COR-L47 (cell line): ENCODE measurements around the gene C11orf91.
A peak's percentile ranks its signal among the peaks of the same experiment; 100 is the strongest.
"Not testable (repeated sequence)": the region's sequence is repeated elsewhere in the genome, so short reads cannot be mapped to it uniquely, and the experiment has no call there.

Source experiments
- DNase-seq: peaks from one replicate; lab custom pipeline; 2025; lab: John Stamatoyannopoulos, UW

Gene C11orf91, protein sequence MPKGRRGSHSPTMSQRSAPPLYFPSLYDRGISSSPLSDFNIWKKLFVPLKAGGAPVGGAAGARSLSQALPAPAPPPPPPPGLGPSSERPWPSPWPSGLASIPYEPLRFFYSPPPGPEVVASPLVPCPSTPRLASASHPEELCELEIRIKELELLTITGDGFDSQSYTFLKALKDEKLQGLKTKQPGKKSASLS

DNA sequence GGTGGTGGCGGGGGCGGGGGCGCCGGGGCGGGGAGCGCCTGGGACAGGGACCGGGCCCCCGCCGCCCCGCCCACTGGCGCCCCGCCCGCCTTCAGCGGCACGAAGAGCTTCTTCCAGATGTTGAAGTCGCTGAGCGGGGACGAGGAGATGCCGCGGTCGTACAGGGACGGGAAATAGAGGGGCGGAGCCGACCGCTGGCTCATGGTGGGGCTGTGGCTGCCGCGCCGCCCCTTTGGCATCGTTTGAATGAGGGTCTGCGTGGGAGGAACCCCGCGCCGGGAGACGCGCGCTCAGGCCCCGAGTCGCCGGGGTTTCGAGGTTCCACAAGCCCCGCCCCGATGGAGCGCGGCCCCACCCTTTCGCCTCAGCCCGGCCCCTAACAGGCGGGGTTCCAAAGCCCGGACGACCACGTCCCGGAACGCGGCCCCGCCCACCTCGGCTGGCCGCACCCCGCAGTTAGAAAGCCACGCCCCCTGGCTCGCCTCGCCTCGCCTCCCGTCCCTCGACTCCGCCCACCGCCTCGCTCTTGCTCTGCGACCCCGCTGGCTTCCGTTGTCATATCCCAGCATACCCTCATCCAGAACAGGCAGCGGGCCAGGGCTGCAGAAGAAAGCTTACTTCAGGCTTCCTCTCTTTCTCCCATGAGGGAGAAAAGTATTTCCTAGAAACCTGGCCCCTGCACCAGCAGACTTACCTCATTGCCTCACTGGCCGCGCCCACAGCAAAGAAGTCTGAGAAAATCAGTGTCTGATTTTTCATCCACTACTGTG is at the start of gene C11orf91:
TSS of gene C11orf91 (minus strand) at position 325 of the 770 bp plus-strand sequence. CDS start at position 239, 86 bp downstream.
- DNase-seq, result peak; percentile 94

DNA sequence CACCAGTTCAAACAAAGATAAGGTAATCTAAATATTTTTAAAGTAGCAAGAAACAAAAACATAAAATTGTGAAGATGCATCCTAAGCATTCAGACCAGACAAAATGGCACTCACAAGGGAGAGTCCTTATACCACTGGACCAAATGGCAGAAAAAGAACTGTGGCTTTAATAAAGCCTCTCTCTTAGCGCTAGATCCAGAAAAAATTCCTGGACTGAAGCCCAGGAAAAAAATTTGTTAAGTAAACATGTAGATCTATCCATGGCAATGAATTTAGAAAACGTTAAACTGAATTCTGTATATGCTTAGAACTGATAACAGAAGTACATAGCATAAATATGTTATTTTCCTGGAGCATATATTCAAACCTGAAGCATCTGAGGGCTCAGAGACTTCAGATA is 47.4 kb upstream of the C11orf91 start:
- DNase-seq, result no peak

DNA sequence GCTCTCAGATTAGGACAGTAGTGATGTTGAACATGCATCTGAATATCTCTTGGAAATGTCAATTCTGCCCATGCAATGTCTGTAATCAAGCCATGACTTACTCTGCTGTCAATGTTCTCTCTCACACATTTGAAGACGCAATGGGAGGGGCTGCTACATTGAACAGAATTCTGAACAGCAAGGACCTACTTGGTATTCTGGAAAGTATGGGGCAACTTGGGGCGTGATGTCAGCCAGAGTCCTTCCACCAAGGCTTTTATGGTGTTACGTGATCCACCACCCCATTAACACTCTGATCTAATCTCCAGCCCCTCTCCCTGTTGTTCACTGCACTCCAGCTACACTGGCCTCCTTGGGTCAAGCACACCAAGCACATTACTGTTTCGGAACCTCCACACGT is 42.7 kb upstream of the C11orf91 start:
- no peak for DNase-seq

DNA sequence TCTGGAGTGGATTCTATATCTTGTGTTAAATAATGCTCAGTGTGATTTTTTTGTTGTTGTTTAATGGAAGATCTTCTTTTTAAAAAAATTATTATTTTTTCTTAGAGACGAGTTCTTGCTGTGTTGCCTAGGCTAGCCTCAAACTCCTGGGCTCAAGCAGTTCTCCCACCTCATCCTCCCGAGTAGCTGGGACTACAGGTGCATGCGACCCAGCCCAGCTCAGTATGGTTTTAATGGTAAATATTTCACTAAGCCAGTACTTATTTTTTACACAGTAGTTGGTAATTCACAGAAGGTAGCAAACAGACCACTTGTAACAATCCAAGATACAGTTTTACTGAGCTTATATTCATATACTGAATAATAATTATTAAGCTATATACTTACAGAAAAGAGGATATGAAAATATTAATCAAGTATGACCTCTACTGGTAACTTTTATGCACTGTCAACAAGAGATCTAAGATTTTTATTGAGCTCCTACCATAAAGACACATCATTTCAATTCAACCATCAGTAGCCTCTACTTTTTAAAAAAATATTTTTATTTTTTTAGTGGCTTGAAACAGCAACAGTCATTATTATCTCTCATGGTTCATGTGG is 41.7 kb upstream of the C11orf91 start:
- DNase-seq, result no peak

DNA sequence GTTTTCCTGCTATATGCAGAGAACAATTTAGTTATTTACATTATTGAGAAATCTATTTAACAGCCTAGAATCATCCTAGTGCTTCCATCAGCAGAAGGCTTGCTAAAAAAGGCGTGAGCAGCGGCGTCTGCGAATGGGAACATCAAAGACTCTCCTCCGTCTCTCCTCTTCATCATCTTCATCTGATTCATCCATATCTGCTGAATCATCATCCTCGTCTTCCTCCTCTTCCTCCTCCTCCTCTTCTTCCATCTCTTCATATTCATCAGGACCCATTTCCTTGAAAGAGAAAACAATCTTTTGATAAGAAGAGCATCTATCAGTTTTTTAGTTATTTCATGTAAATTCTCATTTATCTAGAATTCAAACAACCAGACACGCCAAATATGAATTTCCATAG is 41.2 kb upstream of the C11orf91 start:
- DNase-seq, result no peak

DNA sequence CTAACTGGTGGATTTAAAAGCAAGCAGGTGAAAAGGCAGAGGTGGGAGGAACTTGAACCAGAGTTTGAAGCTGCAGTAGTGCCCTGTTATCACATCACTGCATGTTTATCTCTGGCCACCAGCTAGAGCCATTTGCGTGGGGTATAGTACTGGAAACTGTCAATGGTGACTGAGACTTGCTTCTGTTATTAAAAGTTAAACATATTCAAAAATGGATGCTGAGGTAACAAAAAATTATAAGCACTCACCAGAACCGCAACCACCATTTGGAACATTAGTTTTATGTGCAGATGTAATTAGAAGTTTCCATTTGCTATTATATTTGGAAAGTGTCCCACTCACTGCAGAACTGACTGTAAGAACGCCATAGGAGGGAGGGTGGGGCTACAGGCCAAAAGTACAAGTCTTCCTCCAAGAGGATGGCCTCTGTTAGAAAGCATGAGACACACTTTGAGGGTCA is 36.8 kb upstream of the C11orf91 start:
- no peak for DNase-seq

DNA sequence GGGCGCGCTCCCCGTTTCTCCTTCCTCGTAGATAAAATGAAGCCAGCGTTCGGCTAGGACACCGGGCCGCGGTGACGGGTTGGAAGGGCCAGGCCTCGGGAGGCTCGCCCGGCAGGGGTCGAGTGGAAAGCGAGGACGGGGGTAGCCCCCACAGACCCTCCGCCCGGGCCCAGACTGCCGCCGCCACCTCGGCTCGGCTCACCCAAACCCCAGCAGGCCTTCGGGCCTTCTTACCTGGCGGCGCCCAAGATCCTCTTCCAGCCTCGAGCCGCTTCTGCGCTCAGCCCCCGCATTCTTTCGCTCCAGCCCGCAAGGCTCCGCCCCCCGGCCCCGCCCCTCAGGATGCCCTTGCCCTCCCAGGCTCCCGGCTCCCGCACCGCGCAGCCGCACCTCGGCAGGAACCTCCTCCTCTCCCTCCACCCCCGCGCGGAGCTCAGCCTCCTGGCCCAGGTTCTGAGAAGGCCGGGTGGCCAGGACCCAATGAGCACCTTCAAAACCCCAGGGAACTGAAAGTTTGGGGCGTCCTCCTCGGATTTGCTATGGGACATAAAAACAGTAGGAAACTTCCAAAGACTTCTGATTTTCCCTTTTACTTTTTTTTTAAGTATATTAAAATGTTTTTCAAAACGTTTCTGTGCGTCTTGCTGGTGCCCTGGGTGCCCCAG is 35.7 kb upstream of the C11orf91 start, which contains the start of gene CD59:
TSS of gene CD59 (minus strand) at position 276 of the 665 bp plus-strand sequence. CDS start 13,978 bp downstream, outside the sequence.
- peak; percentile 73 for DNase-seq

DNA sequence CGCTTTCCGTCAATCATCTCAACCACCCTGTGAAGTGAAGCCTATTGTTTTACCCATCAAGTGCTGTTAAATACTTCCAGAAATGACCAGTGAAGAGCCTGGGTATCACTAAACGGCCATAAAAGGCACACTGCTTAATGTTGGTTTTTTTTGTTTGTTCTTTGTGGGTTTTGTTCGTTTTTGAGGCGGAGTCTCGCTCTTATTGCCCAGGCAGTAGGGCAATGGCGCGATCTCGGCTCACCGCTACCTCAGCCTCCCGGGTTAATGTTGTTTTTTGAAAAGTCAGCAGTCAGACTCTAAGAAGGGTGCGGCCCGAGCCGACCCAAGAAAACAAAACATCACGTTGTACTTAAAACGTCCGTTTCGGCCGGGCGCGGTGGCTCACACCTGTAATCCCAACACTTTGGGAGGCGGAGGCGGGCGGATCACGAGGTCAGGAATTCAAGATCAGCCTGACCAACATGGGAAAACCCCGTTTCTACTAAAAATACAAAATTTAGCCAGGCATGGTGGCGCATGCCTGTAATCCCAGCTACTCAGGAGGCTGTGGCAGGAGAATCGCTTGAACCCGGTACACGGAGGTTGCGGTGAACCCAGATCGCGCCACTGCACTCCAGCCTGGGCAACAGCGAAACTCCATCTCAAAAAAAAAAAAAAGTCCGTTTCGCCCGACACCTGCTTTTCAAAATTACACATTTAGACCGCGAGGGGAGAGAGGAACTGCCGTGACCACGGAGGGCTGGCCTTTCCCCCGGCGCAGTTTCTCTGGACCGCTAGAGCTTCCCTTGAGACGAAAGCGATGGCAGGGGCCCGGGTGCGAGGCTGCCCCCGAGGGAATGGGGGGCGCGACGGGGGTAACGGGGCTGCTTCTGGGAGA is 34.9 kb upstream of the C11orf91 start:
- no peak for DNase-seq

DNA sequence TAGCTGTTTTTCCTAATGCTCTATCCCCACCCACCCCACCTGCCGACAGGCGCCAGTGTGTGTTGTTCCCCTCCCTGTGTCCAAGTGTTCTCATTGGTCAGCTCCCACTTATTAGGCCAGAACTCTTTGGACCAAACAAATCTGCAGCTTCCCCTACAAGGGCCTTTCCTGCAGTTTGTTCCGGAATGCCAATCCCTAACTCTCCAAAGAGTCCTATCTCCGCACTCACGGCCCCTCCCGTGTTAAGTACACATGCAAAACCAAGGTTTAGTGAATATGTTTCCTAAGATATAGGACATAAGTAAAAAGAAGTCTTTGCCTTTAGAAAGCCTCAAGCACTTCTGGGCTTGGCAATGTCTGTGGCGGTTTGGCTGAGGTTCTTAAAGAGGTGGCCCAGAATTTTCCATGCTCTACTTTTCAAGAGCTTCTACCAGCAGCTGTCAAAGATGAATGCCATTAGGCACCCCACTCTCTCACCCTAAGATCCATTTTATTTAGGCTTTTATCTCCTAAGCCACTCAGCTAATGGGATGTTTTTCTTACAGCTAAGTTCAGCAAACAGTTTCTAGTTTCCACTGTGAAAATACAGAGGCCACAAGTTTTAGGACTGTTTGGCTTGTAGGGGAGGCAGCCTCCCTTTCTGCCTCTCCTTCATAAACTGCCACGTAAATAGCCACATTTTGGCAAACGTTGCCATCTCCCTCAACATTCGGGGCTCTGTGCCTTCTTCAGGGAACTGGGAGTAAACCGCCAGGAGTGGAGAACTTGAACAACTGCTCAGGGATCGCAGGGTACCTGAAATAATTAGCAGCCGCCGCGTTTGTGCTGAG is 34.0 kb upstream of the C11orf91 start:
- DNase-seq, result no peak

DNA sequence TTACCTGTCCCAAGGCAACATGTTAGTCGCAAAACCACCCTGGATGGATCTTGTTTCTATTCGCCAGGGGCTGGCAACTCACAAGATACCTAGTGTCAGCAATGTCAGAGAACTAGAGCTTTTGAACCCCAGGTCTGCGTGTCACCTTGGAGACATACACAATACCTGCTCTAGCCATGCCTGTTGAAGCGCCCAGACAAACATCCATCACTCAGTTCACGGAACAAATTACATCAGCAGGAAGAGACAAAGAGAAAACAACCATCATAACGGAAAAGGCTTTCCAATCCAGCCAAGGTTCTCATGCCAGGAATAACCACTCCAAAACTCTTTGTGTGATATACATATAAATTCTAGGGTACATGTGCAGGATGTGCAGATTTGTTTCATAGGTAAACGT is 33.4 kb upstream of the C11orf91 start:
- no peak for DNase-seq

DNA sequence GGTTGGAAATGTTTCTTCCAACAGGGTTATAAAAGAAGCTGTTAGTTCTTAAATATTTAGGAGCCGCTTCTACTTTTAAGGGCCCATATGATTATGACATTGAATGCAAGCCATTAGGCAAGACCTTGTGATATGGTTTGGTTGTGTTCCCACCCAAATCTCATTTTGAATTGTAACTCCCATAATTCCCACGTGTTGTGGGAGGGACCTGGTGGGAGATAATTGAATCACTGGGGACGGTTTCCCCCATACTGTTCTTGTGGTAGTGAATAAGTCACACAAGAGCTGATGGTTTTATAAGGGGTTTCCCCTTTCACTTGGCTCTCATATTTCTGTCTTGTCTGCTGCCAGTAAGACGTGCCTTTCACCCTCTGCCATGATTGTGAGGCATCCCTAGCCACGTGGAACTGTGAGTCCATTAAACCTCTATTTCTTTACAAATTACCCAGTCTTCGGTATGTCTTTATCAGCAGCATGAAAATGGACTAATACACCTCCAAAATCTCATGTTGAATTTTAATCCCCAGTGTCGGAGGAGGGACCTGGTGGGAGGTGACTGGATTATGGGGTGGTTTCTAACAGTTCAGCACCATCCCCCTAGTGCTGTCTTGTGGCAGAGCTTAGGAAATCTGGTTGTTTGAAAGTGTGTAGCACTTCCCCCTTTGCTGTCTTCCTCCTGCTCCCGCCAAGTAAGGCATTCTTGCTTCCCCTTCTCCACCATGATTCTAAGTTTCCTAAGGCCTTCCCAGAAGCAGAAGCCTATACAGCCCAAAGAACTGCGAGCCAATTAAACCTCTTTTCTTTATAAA is 31.3 kb upstream of the C11orf91 start:
- DNase-seq, result no peak

DNA sequence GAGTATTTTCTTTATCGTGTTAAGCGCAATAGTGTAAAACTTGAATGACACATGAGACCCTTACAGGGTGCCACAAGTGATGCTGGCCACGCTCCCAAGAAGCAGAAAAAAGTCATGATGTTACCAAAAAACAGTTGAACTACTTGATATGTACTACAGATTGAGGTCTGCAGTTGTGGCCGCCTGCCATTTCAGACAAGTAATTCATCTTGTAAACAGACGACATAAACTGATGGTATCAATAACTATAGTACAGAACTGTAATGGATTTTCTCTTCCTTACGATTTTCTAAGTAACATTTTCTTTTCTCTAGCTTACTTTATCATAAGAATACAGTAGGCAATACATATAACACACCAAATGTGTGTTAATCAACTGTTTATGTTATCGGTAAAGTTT is 30.1 kb upstream of the C11orf91 start:
- DNase-seq, result no peak

DNA sequence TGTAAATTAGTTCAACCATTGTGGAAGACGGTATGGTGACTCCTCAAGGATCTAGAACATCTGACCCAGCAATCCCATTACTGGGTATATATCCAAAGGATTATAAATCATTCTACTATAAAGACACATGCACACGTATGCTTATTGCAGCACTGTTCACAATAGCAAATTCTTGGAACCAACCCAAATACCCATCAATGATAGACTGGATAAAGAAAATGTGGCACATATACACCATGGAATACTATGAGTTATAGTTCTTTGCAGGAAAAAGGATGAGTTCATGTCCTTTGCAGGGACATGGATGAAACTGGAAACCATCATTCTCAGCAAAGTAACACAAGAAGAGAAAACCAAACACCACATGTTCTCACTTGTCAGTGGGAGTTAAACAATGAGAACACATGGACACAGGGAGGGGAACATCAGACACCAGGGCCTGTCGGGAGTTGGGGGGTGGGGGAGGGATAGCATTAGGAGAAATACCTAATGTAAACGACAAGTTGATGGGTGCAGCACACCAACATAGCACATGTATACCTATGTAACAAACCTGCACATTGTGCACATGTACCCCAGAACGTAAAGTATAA is 28.5 kb upstream of the C11orf91 start:
- DNase-seq, result not testable (repeated sequence)

DNA sequence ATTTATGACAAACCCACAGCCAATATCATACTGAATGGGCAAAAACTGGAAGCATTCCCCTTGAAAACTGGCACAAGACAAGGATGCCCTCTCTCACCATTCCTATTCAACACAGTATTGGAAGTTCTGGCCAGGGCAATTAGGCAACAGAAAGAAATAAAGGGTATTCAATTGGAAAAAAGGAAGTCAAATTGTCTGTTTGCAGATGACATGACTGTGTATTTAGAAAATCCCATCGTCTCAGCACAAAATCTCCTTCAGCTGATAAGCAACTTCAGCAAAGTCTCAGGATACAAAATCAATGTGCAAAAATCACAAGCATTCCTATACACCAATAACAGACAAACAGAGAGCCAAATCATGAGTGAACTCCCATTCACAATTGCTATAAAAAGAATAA is 26.9 kb upstream of the C11orf91 start:
- not testable (repeated sequence) for DNase-seq

DNA sequence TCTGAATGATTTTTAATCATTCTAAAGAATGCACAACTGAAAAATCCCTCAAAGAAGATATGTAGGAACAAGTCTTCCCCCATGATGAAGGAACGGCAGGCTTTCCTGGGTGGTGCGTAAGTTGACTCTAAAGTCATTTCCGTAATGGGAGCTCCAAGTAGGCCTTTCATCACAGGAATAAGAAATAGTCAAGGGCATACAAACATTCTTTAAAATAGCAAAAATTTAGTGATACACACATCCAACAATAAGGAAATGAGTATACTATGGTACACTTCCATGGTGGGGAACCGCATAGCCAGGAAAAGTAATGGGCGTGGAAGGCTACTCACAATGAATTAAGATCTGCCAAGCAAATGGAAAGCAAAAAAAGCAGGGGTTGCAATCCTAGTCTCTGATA is 24.9 kb upstream of the C11orf91 start:
- no peak for DNase-seq

DNA sequence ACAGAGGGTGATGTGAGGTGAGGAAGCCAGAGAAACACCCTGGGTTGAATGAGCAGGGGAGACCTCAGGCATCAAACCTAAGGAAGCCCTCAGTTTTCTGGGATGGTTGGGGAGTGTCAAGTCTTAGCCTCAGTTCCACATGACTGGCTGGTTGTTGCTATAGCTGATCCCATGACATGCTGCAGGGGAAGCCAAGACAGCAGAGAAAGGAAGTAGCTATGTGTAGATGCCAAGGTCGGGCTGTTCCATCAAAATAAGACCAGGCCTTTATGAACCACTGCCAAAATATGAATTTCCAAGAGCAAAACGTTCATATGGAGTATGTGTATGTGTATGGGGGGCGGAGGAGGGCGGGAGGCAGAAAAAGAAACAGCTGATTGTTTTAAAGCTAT is 24.0 kb upstream of the C11orf91 start:
- no peak for DNase-seq

DNA sequence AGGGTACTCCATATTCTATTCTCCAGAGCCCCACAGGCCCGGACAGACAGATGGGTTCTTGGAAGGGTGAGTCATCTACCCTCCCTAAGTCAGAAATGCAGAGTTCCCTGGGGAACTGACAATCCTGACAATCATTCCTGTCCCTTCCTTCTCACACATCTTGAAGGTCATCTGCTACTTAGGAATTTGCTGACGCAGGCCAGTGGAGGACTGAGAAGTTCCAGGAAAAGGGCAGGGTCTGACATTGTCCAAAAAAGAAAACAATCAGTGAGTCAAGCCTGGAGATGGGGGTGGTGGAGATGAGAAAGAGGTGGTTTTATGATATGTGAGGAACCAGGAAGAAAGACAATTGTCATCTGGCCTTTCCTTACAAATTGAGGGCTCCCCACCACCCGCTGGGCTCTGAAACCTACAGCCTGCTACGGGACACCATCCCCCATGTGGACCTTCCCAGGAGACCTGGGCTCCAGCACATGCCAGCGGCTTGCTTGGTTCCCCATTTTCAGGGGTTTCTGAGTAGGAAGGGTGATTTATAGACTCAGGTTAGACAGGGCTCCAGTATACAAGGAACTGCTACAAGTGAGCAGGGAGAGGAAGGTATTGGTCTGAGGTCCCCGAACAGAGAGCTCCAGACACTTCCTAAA is 22.7 kb upstream of the C11orf91 start:
- no peak for DNase-seq

DNA sequence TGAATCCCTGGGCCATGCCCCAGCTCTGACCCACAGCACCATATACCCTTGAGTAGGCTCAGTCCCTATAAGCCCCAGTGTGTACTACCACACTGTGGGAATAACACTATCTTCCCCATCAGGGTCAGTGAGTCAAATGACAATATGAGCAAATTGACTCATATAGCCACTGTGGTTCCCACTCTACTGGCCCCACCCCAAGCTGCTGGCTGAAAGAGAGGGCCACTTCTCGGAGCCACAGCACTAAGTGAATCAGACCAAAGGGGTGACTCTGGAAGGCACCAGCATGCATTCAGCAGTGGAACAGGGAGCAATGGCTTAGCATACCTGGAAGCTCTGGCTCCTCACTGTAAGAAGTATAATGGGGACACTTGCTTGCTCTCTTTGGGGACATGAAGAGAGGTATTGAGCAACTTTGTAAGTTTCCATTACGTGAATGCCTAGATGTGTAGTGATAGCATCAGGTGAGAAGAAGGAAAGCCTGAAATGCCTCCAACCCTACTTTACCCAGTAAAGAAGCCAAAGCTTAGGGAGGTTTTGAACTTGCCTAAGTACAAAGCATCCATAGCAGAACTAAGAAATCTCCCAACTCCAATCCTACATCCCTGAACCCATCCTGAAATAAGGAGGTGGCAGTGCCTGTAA is 22.1 kb upstream of the C11orf91 start:
- DNase-seq, result no peak
